ENCODE results near the gene SELPLG.
"Not testable (repeated sequence)": the region's sequence is repeated elsewhere in the genome, so short reads cannot be mapped to it uniquely, and the experiment has no call there.

The SELPLG gene

DNA sequence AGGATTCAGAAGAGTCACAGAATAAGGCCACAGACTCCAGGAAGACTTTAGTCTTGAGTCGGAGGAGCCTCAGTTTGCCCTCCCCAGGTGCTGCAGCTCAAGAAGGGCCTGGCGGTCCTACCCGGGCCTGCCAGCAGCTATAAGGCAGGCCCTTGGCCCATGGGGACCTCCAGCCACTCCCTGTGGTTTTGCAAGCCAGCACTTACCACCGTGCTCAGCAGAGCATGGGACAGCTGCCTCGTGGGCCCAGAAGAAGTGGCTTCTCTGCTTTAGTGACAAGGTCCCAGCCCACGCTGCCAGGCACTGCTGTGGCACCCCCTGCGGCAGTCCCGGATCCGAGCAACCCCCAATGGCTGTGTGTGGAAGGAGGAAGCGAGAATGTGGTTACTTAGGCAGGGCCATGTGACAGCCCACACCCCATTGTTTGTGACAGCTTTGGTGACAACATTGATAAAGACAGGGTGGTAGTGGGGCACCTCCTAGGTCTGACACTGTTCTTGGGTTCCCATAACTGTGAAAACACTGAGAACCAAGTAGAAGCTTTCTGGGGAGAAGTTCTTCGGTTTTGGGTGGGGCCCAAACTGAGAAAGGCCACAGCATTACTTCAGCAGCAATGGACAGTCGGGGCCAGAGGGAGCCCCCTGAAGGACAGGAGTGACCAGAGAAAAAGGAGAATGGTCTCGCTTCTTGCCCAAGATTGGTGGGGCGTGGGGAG is at the start of gene SELPLG:
TSS of gene SELPLG (minus strand) at position 361 of the 715 bp plus-strand sequence. CDS start 9,587 bp downstream, outside the sequence.
- no peak for DNase-seq

GRCh38 chr12:108681317-108681716 is 47.6 kb upstream of the SELPLG start:
- no peak for DNase-seq

DNA sequence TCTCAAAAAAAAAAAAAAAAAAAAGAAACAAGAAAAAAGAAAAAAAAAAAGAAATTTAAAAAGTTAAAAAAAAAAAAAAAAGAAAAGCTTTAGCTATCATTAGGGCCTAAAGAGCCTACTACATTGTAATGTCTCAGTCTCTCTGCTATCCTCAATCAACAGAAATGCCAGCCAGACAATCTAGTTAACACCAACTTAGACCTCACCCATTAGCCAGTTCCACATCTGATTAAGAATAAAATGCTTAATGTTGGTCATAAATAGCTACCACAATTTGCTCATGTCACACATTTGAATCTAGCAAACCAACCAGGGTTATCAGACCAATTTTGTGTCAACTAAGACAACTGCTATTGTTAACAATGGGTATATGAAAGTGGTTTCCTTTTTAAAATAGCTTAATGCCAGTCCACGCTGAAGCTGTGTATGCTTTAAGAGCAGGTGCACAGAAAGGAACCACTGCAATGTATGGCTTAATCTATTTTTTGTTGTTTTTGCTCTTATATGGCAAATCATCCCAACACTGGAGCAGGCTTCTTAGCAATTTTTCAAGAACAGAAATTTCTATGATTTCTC is 45.5 kb upstream of the SELPLG start:
- no peak for DNase-seq

DNA sequence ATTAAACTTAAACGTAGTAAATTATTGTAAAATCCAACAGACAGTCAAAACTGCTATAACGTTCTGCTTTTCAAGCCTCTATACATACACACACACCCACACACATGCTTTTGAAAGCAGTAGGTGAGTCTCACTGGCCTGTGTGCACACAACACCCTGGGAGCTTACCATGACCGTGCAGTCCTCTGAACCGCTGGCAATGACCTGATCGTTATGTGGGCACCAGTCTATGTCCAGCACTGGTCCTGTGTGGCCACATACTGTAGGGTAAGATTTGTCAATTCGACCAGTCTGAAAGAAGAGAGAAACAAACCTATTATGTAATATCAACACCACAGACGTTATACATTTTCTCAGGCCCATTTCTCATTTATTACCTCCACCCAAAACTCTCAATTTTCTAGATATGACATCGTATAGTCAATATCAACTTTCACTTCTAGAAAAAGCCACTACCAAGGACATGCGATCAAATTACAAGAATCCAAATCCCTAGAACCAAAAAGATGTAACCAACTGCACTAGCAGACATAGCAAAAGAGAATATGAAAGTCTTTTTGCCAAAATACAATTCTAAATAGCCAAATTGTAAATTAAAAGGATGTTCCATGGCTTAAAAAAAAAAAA is 44.5 kb upstream of the SELPLG start:
- no peak for DNase-seq

GRCh38 chr12:108677381-108677780 is 43.7 kb upstream of the SELPLG start:
- DNase-seq = no peak

DNA sequence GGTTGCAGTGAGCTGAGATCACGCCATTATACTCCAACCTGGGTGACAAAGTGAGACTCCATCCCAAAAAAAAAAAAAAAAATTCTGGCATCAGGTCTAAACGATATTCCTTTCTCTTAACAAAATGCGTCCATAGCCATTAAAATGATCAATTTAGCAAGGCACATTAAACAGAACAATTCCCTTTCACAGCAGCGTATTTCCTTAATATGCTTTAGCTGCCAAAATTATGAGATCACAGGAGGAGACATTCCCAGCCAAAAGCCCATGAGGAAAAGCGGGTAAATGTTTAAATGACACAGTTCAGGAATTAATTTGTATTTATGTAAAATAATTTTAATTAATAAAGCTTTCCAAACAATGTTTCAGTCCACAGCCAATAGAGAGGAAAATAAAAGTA is 43.0 kb upstream of the SELPLG start:
- DNase-seq = no peak

DNA sequence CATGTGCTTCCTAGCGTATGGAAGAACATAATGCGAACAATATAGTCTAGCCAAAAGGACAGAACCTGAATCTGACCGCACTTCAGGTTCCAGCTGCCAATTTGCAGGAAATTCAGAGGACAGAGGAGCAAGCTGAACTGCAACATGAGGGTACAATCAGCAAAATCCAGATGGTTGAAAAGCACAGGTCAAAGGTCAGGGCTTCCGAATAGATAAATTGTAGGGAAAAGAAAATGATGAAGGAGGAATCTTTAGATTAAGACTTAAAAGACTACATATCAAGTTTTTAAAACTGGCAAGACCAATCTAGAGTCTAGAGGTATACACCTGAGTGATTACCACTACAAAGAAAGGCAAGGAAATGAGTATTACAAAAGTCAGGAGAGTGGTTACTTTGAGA is 42.1 kb upstream of the SELPLG start:
- DNase-seq = no peak

DNA sequence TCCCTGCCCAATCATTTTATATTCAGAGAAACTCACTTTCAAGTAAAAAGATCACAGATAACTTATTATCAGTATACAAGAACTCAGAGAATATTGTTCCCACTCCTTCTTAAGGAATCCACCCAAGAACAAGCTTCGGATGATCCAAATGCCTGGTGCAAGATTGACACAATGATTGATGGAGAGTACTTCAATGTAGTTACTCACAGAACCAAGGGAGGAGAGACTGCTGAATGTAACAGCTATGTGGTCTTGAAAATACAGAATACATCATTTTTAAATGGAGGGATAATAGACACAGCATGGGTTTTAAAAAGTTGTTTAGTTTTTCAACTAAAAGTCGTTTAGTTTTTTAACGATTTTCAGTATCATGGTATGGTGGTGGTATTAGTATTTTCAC is 38.4 kb upstream of the SELPLG start:
- no peak for DNase-seq

GRCh38 chr12:108671110-108671509 is 37.4 kb upstream of the SELPLG start:
- no peak for DNase-seq

- peak; percentile 60 for DNase-seq
Measured at GRCh38 chr12:108670066-108670631, 36.5 kb upstream of the SELPLG start.

- DNase-seq = no peak
Measured at GRCh38 chr12:108668542-108668941, 34.8 kb upstream of the SELPLG start.

DNA sequence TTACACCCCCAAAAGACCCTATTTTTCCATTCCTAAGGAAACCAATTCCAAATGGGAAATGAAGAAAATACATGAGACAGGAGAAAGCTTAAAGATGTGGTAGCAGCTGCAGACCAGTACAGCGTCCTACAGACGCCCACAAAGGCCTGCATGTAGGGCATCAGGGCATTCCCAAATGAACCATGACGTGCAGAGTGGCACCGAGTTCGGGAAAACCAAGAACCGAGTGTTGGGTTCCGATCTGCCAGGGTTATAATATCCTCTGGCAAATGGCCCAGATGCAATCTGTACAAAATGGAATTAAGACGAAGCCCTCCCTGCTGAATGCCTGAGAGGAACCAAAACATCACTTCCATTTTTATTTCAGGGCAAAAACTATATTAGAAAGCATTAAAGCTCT is 34.4 kb upstream of the SELPLG start:
- DNase-seq = no peak

- DNase-seq = no peak
Measured at GRCh38 chr12:108667349-108667748, 33.7 kb upstream of the SELPLG start.

DNA sequence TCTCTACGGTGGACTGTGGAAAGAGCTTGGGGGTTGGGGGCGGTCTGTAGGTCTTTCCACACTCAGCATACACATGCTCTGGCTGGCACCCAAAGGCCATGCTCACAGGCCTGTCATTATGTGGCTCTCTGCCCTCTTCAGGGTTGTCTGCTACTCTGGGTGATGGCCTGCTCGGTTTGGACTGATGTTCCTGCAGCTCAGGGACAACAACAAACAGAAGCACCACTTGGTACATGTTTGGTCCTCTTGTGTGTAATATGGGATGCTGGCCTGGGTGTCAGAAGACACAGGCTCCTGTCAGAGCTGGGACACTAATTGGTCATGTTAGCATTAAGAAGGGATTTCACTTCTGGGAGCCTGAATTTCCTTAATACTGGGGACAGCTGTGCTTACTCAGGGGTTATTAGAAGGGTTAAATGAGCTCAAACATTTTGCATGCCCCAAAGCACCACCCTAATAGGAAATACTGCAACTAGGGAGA is 32.7 kb upstream of the SELPLG start:
- DNase-seq = peak; percentile 43

GRCh38 chr12:108665608-108666202 is 32.0 kb upstream of the SELPLG start:
- no peak for DNase-seq

DNA sequence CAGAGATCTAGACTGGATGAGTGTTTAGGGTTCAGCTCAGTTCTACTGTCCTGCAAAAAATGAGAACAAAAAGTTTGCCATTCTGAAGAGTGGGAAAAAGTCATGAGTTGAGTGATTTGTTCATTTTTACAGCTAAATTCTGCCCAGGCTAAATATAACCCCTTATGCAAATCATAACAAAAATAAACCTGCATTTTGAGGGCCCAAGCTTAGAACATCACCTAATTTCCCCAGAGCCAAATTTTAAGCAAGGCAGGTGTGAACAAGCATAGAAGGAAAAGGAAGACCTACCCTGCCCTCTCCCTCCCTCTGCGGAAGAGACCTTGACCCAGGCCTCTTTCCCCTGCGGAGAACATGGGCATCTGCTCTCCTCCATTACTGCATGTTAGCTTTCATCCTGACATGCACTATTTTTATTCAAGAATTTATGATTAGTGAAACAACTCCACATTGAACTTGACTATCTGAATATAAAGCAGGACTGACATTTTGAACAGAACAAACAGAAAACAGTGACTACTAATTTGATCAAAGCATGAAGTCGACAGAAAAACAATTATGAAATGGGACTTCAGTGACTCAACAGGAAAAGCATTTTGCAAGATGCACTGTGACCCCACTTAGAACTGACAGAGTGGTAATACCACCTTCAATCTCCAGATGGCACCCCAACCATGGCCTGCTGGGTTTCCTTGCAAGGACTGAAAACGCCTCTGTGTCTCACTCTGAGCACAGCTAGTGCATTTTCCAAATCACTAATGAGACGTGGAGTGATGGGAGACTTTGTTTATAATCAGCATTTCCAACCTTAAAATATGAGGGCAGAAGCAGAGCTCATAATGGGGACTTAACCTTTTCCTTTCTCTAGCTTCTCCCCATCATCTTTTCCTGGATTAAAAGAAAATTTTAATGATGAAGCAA is 30.9 kb upstream of the SELPLG start:
- peak; percentile 73 for DNase-seq

DNA sequence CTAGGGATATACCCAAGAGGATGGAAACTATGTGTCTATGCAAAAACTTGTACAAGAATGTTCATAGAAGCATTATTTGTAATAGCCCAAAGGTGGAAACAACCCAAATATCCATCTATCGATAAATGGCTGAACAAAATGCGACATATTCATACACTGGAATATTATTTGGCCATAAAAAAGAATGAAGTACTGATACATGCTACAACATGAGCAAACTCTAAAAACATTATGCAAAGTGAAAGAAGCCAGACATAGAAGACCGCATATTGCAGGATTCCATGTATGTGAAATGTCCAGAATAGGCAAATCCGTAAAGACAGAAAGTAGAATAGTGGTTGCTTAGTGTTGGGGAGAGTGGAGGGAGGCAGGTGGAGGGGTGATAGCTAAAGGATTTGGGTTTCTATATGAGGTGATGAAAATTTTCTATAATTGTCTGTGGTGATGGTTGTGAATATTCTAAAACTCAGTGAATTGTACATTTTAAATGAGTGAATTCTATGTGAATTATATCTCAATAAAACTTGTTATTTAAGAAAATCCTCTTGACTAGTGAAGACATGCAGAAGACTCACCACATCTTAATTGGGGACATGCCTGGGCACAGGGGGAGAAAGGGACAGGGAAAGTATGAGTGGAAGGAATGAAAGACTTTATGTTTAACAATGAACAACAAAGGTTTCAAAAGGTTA is 29.8 kb upstream of the SELPLG start:
- DNase-seq = no peak

DNA sequence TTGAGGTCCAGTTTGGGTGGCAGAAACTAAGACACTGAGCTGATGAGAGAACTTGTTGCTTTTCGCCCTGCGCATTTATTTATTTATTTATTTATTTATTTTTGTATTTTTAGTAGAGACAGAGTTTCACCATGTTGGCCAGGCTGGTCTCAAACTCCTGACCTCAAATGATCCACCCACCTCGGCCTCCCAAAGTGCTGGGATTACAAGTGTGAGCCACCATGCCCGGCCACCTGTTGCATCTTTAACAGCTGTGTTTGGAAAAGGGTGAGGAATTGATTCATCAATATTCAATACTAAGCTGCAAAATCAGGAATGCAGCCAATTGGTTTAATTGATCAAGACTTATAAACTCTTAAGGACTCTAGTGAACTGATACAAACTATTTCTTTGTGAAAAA is 24.4 kb upstream of the SELPLG start:
- DNase-seq = not testable (repeated sequence)

- DNase-seq = no peak
Measured at GRCh38 chr12:108657130-108657745, 23.5 kb upstream of the SELPLG start.

DNA sequence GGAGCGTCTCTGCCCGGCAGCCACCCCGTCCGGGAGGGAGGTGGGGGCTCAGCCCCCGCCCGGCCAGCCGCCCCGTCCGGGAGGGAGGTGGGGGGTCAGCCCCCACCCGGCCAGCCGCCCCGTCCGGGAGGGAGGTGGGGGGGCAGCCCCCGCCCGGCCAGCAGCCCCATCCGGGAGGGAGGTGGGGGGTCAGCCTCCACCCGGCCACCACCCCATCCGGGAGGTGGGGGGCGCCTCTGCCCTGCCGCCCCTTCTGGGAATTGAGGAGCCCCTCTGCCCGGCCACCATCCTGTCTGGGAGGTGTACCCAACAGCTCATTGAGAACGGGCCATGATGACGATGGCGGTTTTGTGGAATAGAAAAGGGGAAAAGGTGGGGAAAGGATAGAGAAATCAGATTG is 22.6 kb upstream of the SELPLG start:
- not testable (repeated sequence) for DNase-seq

- not testable (repeated sequence) for DNase-seq
Measured at GRCh38 chr12:108655812-108656175, 22.1 kb upstream of the SELPLG start.
